ENCODE results near the gene TNS2.

The TNS2 gene

GRCh38 chr12:53044896-53045695 lies 4.8 kb upstream of the TNS2 start:
- peaks cover 39% of the 10 kb centered on the region for H3K4me1 ChIP-seq (ENCODE audit: control insufficient read depth, insufficient read depth, low read length)
- H3K9me3 ChIP-seq (ENCODE audit: control insufficient read depth, low read length) = no peaks in the 10 kb centered on the region
- no peaks in the 10 kb centered on the region for H3K27me3 ChIP-seq (replicated peaks; ENCODE audit: control insufficient read depth, insufficient read depth, low read length)
- peak overlapping the region; percentile 98 for H3K9ac ChIP-seq (ENCODE audit: low read length)
- peaks cover 10% of the 10 kb centered on the region for H3K36me3 ChIP-seq (ENCODE audit: control insufficient read depth, insufficient read depth, low read length, severe bottlenecking)
- H3K4me3 ChIP-seq (ENCODE audit: low read length) = peak overlapping the region; percentile 90
- DNase-seq (ENCODE audit: low read depth) = no peak

- peak overlapping the region; percentile 90 for H3K4me3 ChIP-seq (ENCODE audit: low read length)
These were observed 4.2 kb upstream of the TNS2 start for GRCh38 chr12:53045696-53046045.

GRCh38 chr12:53046655-53047220 lies 3.1 kb upstream of the TNS2 start:
- no peaks in the 10 kb centered on the region for H3K9me3 ChIP-seq (ENCODE audit: control insufficient read depth, low read length)
- H3K36me3 ChIP-seq (ENCODE audit: control insufficient read depth, insufficient read depth, low read length, severe bottlenecking) = peaks cover 6% of the 10 kb centered on the region
- H3K9ac ChIP-seq (ENCODE audit: low read length) = peak overlapping the region; percentile 98
- peak; percentile 92 for DNase-seq (ENCODE audit: low read depth)
- H3K4me3 ChIP-seq (ENCODE audit: low read length) = peak overlapping the region; percentile 90
- H3K27me3 ChIP-seq (replicated peaks; ENCODE audit: control insufficient read depth, insufficient read depth, low read length) = no peaks in the 10 kb centered on the region
- peaks cover 52% of the 10 kb centered on the region for H3K4me1 ChIP-seq (ENCODE audit: control insufficient read depth, insufficient read depth, low read length)

More at GRCh38 chr12:53045696-53046045, 4.2 kb upstream of the TNS2 start:
- Histone ChIP-seq H3K9ac (ENCODE audit: low read length) (peak overlapping the region; percentile 98), H3K4me1 (ENCODE audit: control insufficient read depth, insufficient read depth, low read length) (peaks cover 43% of the 10 kb centered on the region), H3K36me3 (ENCODE audit: control insufficient read depth, insufficient read depth, low read length, severe bottlenecking) (peaks cover 10% of the 10 kb centered on the region), H3K27me3 (replicated peaks; ENCODE audit: control insufficient read depth, insufficient read depth, low read length) (no peaks in the 10 kb centered on the region), H3K9me3 (ENCODE audit: control insufficient read depth, low read length) (no peaks in the 10 kb centered on the region)
- DNase-seq (ENCODE audit: low read depth) = peak; percentile 39

GRCh38 chr12:53047221-53048032 lies 2.4 kb upstream of the TNS2 start:
- Histone ChIP-seq H3K27me3 (replicated peaks; ENCODE audit: control insufficient read depth, insufficient read depth, low read length) (no peaks in the 10 kb centered on the region), H3K36me3 (ENCODE audit: control insufficient read depth, insufficient read depth, low read length, severe bottlenecking) (peaks cover 8% of the 10 kb centered on the region), H3K9me3 (ENCODE audit: control insufficient read depth, low read length) (no peaks in the 10 kb centered on the region), H3K9ac (ENCODE audit: low read length) (peak overlapping the region; percentile 100), H3K4me3 (ENCODE audit: low read length) (peak overlapping the region; percentile 95), H3K4me1 (ENCODE audit: control insufficient read depth, insufficient read depth, low read length) (peaks cover 59% of the 10 kb centered on the region)
- DNase-seq (ENCODE audit: low read depth) = peak; percentile 89

- peak overlapping the region; percentile 95 for H3K4me3 ChIP-seq (ENCODE audit: low read length)
- DNase-seq (ENCODE audit: low read depth) = peak; percentile 70
- H3K9me3 ChIP-seq (ENCODE audit: control insufficient read depth, low read length) = no peaks in the 10 kb centered on the region
- no peaks in the 10 kb centered on the region for H3K27me3 ChIP-seq (replicated peaks; ENCODE audit: control insufficient read depth, insufficient read depth, low read length)
- peaks cover 62% of the 10 kb centered on the region for H3K4me1 ChIP-seq (ENCODE audit: control insufficient read depth, insufficient read depth, low read length)
- peaks cover 5% of the 10 kb centered on the region for H3K36me3 ChIP-seq (ENCODE audit: control insufficient read depth, insufficient read depth, low read length, severe bottlenecking)
- H3K9ac ChIP-seq (ENCODE audit: low read length) = peak overlapping the region; percentile 100
These were observed 1.7 kb upstream of the TNS2 start for GRCh38 chr12:53048033-53048779.

GRCh38 chr12:53048780-53049401 lies 974 bp upstream of the TNS2 start:
- Histone ChIP-seq H3K36me3 (ENCODE audit: control insufficient read depth, insufficient read depth, low read length, severe bottlenecking) (peaks cover 12% of the 10 kb centered on the region), H3K4me1 (ENCODE audit: control insufficient read depth, insufficient read depth, low read length) (peaks cover 67% of the 10 kb centered on the region), H3K9me3 (ENCODE audit: control insufficient read depth, low read length) (no peaks in the 10 kb centered on the region), H3K4me3 (ENCODE audit: low read length) (peak overlapping the region; percentile 95), H3K9ac (ENCODE audit: low read length) (peak overlapping the region; percentile 100), H3K27me3 (replicated peaks; ENCODE audit: control insufficient read depth, insufficient read depth, low read length) (no peaks in the 10 kb centered on the region)
- peak; percentile 84 for DNase-seq (ENCODE audit: low read depth)

- Histone ChIP-seq H3K9ac (ENCODE audit: low read length) (peak overlapping the region; percentile 100), H3K4me3 (ENCODE audit: low read length) (peak overlapping the region; percentile 95), H3K36me3 (ENCODE audit: control insufficient read depth, insufficient read depth, low read length, severe bottlenecking) (peaks cover 23% of the 10 kb centered on the region), H3K27me3 (replicated peaks; ENCODE audit: control insufficient read depth, insufficient read depth, low read length) (no peaks in the 10 kb centered on the region), H3K4me1 (ENCODE audit: control insufficient read depth, insufficient read depth, low read length) (peaks cover 63% of the 10 kb centered on the region), H3K9me3 (ENCODE audit: control insufficient read depth, low read length) (no peaks in the 10 kb centered on the region)
- no peak for DNase-seq (ENCODE audit: low read depth)
These were observed 677 bp downstream of the TNS2 start for GRCh38 chr12:53050426-53051057.

GRCh38 chr12:53051058-53051880 lies 1.4 kb downstream of the TNS2 start:
- peaks cover 63% of the 10 kb centered on the region for H3K4me1 ChIP-seq (ENCODE audit: control insufficient read depth, insufficient read depth, low read length)
- no peaks in the 10 kb centered on the region for H3K9me3 ChIP-seq (ENCODE audit: control insufficient read depth, low read length)
- H3K36me3 ChIP-seq (ENCODE audit: control insufficient read depth, insufficient read depth, low read length, severe bottlenecking) = peaks cover 30% of the 10 kb centered on the region
- peak overlapping the region; percentile 95 for H3K4me3 ChIP-seq (ENCODE audit: low read length)
- peak; percentile 84 for DNase-seq (ENCODE audit: low read depth)
- H3K27me3 ChIP-seq (replicated peaks; ENCODE audit: control insufficient read depth, insufficient read depth, low read length) = no peaks in the 10 kb centered on the region
- peak overlapping the region; percentile 100 for H3K9ac ChIP-seq (ENCODE audit: low read length)

- Histone ChIP-seq H3K27me3 (replicated peaks; ENCODE audit: control insufficient read depth, insufficient read depth, low read length) (no peaks in the 10 kb centered on the region), H3K9me3 (ENCODE audit: control insufficient read depth, low read length) (no peaks in the 10 kb centered on the region), H3K9ac (ENCODE audit: low read length) (peak overlapping the region; percentile 100), H3K4me1 (ENCODE audit: control insufficient read depth, insufficient read depth, low read length) (peaks cover 67% of the 10 kb centered on the region), H3K4me3 (ENCODE audit: low read length) (peak overlapping the region; percentile 95), H3K36me3 (ENCODE audit: control insufficient read depth, insufficient read depth, low read length, severe bottlenecking) (peaks cover 37% of the 10 kb centered on the region)
- no peak for DNase-seq (ENCODE audit: low read depth)
These were observed 2.1 kb downstream of the TNS2 start for GRCh38 chr12:53051881-53052412.
